Activated T-cell treated with anti-CD3 and anti-CD28 coated beads for 4 hours (primary cell): ENCODE results near the gene CCDC92.

Experiments used
- DNase-seq: peaks from one replicate; pipeline ENCODE4 v3.0.0-alpha.2; 2020

The CCDC92 gene

GRCh38 chr12:123972457-123973401 is at the start of gene CCDC92, which contains the start of gene ZNF664:
Gene CCDC92, minus strand, starts transcription at chr12:123972831. Its CDS starts 28,526 bp downstream, at chr12:123944305.
Gene ZNF664, plus strand, starts transcription at chr12:123973215. Its CDS starts 38,930 bp downstream, at chr12:124012145.
- peak; percentile 95 for DNase-seq

- DNase-seq, result no peak
These were observed 49.5 kb upstream of the CCDC92 start for GRCh38 chr12:124022161-124022560.

GRCh38 chr12:124021007-124021406 is 48.4 kb upstream of the CCDC92 start:
- no peak for DNase-seq

- DNase-seq, result no peak
These were observed 47.9 kb upstream of the CCDC92 start for GRCh38 chr12:124020514-124020949.

GRCh38 chr12:124019115-124019514 is 46.5 kb upstream of the CCDC92 start:
- no peak for DNase-seq

- DNase-seq, result no peak
These were observed 45.9 kb upstream of the CCDC92 start for GRCh38 chr12:124018539-124018938.

DNA sequence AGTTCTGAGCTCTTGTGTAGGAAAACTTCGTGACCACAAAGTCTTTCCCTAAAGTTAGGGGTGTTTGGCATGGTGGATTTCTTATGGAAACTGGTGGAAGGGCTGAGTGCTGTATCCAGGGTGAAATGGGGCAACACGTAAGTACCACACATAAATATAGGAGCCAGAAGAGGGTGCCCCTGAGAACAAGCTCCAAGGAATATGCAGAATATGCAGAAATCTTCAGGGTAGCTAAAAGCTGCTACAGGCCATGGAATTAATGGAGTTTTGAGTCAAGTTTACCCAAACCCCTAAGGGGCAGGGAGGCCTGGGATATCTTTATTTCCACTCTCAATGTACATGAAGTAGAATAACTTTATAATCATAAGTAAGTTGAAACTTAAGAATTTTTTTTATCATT is 44.4 kb upstream of the CCDC92 start:
- DNase-seq, result no peak

DNA sequence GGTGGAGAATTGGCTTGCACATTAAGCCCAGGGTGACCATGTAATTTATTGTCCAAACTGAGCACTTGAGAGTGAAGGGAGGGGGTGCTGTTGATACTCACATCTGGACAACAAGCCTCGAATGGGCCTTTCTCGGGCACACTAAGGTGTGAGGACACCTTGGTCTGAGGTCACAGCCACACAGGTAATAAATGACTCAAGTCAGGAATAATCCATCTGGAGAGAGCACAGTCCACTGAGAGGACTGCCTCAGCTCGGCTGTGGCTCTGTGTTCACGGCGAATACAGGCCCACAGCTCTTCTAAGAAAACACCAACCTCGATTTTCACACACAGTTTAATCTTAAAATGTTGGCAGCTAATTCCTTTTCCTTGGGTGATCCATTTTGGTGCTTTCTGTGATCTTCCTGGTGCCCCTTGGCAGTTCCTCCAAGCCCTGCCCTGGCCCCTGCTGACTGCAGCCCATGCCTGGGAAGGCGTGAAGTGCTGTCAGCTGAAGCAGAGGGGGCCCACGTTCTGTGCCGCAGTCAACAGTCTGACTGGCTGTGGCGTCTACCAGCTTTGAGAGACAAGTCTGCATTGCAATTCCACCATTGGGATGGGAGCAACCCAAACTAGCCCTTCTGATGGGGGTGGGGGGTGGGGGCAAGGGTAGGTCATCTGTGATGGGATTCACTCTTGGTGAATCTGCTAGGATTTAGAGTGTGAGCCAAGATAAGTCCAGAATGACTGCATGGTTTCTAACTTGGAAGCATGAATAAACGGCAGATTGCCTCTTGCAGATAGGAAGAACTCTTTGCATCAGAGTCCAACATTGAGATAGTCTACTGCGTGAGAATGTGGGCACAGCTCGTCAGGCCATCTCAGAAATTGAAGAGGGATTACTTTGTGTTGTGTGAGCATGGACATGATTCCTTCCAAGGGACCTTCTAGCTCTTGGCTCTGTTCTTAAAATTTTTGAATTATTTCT is 43.1 kb upstream of the CCDC92 start:
- DNase-seq, result no peak

DNA sequence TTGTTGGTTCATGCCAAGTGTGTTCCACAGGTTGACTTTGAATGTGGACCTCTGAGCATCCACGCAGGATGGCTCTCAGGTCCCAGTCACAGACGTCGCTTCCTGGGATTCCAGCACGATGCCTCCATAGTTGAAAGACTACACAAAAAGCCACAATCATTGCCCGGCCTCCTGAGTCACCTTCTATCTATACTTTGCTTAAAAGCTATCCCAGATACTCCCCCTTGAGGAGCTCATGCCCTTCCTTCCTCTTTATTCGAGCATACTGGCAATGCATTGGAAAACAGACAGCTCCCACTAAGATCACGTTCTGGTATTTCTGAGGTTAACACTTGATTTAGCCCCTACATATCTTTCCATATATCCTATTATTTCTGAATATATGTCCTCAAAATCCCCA is 40.4 kb upstream of the CCDC92 start:
- no peak for DNase-seq

GRCh38 chr12:124011435-124012115 is 38.9 kb upstream of the CCDC92 start:
- DNase-seq, result no peak

DNA sequence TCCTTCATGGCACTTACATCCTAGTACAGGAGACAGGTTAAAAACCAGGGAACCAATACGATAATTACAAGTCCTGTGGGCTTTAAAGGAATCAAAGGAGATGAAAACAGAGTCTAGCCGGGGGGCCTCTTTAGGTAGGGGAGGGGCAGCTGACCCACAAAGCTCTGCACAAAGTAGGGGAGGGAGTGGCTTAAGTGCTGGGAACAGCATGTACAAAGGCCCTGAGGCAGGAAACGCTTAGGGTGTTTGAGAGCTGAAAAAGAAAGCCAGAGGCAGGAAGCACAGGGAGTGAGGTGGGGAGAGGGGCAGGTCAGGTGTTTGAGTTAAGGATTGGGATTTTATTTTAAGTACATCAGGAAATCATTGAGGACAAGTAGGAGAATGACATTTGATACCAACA is 38.1 kb upstream of the CCDC92 start:
- DNase-seq, result no peak

GRCh38 chr12:124009781-124010180 is 37.1 kb upstream of the CCDC92 start:
- DNase-seq, result no peak

- DNase-seq, result no peak
These were observed 36.0 kb upstream of the CCDC92 start for GRCh38 chr12:124008595-124008994.

DNA sequence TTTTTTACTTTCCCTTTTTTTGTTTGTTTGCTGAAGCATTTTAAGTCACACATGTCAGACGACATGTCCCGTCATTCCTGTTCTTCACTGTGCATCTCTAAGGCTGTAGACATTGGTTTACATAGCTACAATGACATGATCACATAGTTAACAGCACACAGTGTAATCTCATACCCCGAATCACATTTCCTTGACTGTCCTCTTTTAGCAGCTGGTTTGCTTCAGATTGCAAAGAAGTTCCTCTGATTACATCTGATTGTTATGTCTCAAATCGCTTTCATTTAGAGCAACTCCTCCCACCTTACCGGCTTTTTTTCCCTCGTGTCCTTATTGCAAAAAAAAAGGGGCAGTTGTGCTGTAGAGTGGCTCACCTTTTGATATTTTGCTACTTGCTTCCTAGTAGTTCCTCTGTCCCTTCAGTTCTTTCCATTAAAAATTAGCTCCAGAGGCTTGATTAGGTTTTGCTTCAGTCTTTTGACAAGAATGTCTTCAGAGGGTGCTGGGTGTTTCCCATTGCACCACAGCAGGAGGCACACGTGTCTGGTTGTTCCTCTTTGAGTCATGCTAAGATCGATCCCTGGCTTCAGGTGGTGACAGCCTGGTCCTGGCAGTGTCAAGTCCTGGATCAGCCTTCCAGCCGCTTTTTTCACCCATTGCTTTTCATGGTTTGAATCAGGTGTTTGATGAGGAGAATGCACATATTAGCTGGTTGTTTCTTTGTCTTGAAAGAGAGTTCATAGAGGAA is 35.4 kb upstream of the CCDC92 start:
- no peak for DNase-seq

DNA sequence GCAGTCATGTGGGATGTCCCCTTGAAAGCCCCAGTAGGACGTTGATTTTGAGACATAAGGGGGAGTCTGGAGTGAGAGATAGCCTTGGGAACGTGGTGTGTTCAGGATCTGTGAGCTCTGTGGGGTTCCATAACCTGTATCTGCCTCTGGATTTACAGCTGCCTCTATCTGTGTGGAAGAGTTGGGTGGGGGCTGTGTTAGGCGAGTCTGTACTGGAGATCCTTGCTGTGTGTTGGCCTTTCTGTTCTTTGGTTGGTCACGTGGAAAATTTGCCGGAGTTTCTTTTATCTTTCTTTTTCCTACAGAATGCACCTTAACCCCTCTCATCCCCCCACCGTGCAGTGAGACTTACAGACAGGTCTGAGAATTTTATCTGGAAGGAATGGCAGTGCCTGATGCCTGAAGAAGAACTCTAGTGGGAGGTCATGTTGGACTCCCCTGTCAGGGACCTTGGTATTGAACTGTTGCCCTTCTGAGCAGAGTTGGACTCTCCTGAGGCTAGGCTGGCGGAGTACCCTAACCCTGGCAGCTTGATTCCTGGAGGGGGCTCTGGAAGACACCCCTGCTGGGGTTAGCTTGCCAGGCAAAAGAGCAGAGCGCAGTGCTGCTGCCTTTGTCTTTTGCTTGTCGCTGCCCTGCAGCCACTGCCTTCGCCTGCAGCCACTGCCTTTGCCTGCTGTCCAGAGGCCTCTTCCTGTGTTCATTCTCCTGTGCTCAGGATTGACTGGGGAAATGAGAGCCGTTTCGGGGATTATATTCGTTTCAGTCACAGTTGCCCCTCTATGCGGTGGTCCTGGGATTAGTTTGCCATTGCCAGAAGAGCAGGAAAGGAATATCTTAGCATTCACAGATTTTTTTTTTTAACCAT is 34.4 kb upstream of the CCDC92 start:
- no peak for DNase-seq

DNA sequence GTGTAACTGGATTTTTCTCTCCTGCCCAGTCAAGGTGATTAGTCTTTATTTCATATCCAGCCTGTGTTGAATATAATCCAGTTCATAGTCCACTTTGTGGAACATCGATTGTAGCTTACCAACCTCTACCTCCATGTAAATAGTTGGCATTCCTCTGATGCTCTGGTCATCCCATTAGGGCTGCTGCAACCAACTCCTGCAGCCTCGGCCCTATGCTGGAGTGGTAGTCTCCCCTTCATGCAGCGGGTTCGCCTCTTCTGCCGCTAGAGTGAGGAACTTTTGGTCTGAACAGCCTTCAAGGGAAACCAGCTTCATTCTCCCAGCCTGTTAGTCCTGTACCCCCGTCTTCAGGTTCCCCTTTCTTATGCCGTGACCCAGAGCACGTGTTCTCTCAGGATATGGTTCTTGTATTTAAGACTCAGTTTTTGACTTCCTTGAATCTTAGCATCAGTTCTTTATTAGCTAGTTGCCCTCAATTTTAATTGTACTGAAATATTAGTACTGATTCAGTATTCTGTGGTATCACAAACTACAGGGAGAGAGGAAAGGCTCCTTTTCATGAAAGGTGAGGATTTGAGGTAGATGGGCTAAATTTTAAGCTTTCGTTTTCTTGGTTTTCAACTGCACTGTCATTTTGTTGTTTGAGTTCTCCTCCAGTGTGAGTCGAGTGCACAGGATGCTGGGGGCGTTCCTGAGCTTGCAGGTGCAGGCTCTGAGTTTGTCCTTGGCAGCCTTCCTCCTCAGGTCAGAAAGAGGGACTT is 33.6 kb upstream of the CCDC92 start:
- DNase-seq, result no peak

- DNase-seq, result no peak
These were observed 31.7 kb upstream of the CCDC92 start for GRCh38 chr12:124004233-124004875.

GRCh38 chr12:124002654-124003053 is 30.0 kb upstream of the CCDC92 start:
- no peak for DNase-seq

DNA sequence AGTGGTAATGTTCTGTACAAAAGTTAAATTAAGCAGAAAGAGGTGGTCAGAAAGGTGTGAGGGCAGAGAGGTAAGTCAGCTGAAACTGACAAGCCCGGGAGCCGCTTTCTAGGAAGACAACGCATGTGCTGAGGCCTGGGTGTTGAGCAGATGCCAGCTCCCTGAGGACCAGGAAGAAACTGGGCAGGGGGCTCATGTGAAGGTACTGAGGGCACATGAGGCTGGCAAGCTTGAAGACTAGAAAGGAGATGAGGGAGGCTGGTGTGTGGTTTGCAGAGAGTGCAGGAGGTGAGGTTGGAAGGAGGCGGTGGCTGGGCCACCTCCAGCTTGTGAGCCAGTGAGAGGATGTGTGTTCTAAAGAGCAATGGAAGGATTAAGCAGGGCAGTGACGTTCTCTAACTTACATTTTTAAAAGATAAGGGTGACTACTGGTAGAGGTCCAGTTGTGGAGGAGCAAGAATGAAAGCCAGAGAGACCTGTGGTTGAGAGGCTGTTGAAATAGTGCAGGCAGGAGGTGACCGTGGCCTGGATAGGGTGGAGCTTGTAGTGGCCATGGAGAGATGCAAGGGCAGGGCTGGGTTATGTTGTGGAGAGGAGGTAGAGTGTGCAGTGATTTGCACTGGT is 29.5 kb upstream of the CCDC92 start:
- DNase-seq, result no peak
